ENCODE results near the gene NUDT1. TPM values are rescaled to one million over a fixed set of nuclear protein-coding genes. Genes with fewer than 3 reads are reported as not detected.

NUDT1 gene
- total RNA-seq, 1 experiment from 2014 or later = 47.4 TPM

GRCh38 chr7:2251381-2251780, 9.4 kb downstream of the NUDT1 start:
- no TSS peak for BruUV-seq (replicated peaks)
- Histone ChIP-seq H3K9me2 (ENCODE audit: insufficient read depth) (no peaks in the 10 kb centered on the region), H3K9me3 (ENCODE audit: control insufficient read depth in 1 of 2, insufficient read depth in 1 of 2, low read depth in 1 of 2, low read length in 2 of 2) (no peaks in the 10 kb centered on the region), H3K9ac (ENCODE audit: low read length) (no peak overlapping the region), H2AFZ (ENCODE audit: low read depth, low read length, poor library complexity, severe bottlenecking) (no peak overlapping the region), H3K4me3 (replicated peaks in 1 of 2; ENCODE audit: low read depth in 1 of 2, low read length in 2 of 2) (no peak overlapping the region), H3K36me3 (ENCODE audit: control insufficient read depth in 1 of 2, insufficient read depth in 2 of 2, low read length in 2 of 2) (no peaks in the 10 kb centered on the region), H3K27ac (ENCODE audit: low read depth, low read length) (no peak overlapping the region), H3K27me3 (ENCODE audit: insufficient read depth, low read length) (no peaks in the 10 kb centered on the region), H4K20me1 (ENCODE audit: insufficient read depth) (no peaks in the 10 kb centered on the region), H3K79me2 (ENCODE audit: insufficient read depth, low read length) (no peaks in the 10 kb centered on the region), H3K4me1 (ENCODE audit: control insufficient read depth in 1 of 2, insufficient read depth in 2 of 2, low read length in 2 of 2) (peaks cover 5 to 18% of the 10 kb centered on the region in 2 experiments; a peak in 3 of 4 replicates), H3K4me2 (ENCODE audit: low read length) (no peak overlapping the region)
- TF ChIP-seq YY1 (IDR thresholded peaks at IDR 0.05; ENCODE audit: extremely low read depth, insufficient replicate concordance, low read depth, low read length) = no peak
- no peak for TF ChIP-seq RAD21 (IDR thresholded peaks at IDR 0.05; ENCODE audit: low read depth)
- no peak for TF ChIP-seq SIN3A (IDR thresholded peaks at IDR 0.05; ENCODE audit: low read depth)
- no peak for TF ChIP-seq SP1 (IDR thresholded peaks at IDR 0.05; ENCODE audit: low read depth)
- no peak for TF ChIP-seq ZFX (IDR thresholded peaks at IDR 0.05)
- TF ChIP-seq EZH2phosphoT487 (IDR thresholded peaks at IDR 0.05; ENCODE audit: borderline replicate concordance) = no peak
- no peak for TF ChIP-seq CTCF (IDR thresholded peaks at IDR 0.05 in 2 of 3, conservative IDR thresholded peaks at IDR 0.05 in 1 of 3; ENCODE audit: borderline replicate concordance in 1 of 3, insufficient read depth in 1 of 3, low read depth in 2 of 3, low read length in 2 of 3)
- no peak for TF ChIP-seq ZNF274 (IDR thresholded peaks at IDR 0.05; ENCODE audit: low read depth, low read length)
- no peak for TF ChIP-seq ZBTB33 (IDR thresholded peaks at IDR 0.05; ENCODE audit: extremely low read depth, insufficient replicate concordance, low read length)
- no peak for TF ChIP-seq TCF7L2 (IDR thresholded peaks at IDR 0.05; ENCODE audit: borderline replicate concordance, extremely low read depth, insufficient read depth, insufficient read length)
- TF ChIP-seq FOSL1 (IDR thresholded peaks at IDR 0.05; ENCODE audit: low read depth) = no peak
- no peak for TF ChIP-seq EZH2 (IDR thresholded peaks at IDR 0.05)
- TF ChIP-seq REST (IDR thresholded peaks at IDR 0.05; ENCODE audit: low read depth) = no peak
- TF ChIP-seq SRF (IDR thresholded peaks at IDR 0.05; ENCODE audit: low read depth) = no peak
- no peak for TF ChIP-seq POLR2A (IDR thresholded peaks at IDR 0.05; ENCODE audit: borderline replicate concordance, extremely low read depth, insufficient read depth, insufficient read length)
- TF ChIP-seq CBX3 (IDR thresholded peaks at IDR 0.05; ENCODE audit: low read depth) = no peak
- TF ChIP-seq CEBPB (IDR thresholded peaks at IDR 0.05; ENCODE audit: low read depth) = no peak
- TF ChIP-seq POLR2AphosphoS5 (IDR thresholded peaks at IDR 0.05; ENCODE audit: low read depth, low read length) = no peak
- TF ChIP-seq ATF3 (IDR thresholded peaks at IDR 0.05) = no peak
- DNase-seq (ENCODE audit: low read depth, low spot score) (no peak), ATAC-seq (no peak)
- intact Hi-C loops (cut with micrococcal nuclease) = no loop called here
- CTCF ChIA-PET = no interaction called here
- POLR2A ChIA-PET = no interaction called here
- RAD21 ChIA-PET (ENCODE audit: low non-redundant PET in 1 of 2, low total read pairs in 2 of 2, uncharacterized antibody in 2 of 2, unreplicated experiment in 2 of 2) = no interaction called here
